Peyer's patch (tissue), 4 donors: Measurements from ENCODE around the gene HDAC4. TPM values are rescaled to one million over a fixed set of nuclear protein-coding genes. Genes with fewer than 3 reads are reported as not detected.

Experiments used
- DNase-seq, 3 donors: peaks; one replicate each; pipeline ENCODE4 v3.0.0-alpha.2; 2017 to 2019
- H3K27ac ChIP-seq, 4 donors: fragments of 200-600 bp; sonication (generic); one replicate each; pipeline ENCODE4 v1.5.1; 2016 to 2019
- H3K27me3 ChIP-seq, 2 donors: fragments of 200-600 bp; sonication (generic); one replicate each; pipeline ENCODE4 v1.5.1; 2019
- H3K36me3 ChIP-seq, 3 donors: fragments of 200-600 bp; sonication (generic); one replicate each; pipeline ENCODE4 v1.5.1; 2016 to 2019
- H3K4me1 ChIP-seq, 4 donors: fragments of 200-600 bp; sonication (generic); one replicate each; pipeline ENCODE4 v1.5.1; 2016 to 2019
- H3K4me3 ChIP-seq, 4 donors: fragments of 200-600 bp; sonication (generic); 1 replicate in 3 of 4; 2 replicates in 1 of 4; pipeline ENCODE4 v1.5.1; 2016 to 2019; ENCODE audit warnings: mild to moderate bottlenecking in 1 of 4
- H3K9me3 ChIP-seq, 4 donors: fragments of 200-600 bp; sonication (generic); one replicate each; pipeline ENCODE4 v1.5.1; 2016 to 2019; ENCODE audit warnings: mild to moderate bottlenecking in 1 of 4
- CTCF ChIP-seq, 6 experiments: fragments of 450-650 bp in 4 of 6; fragments of 200-600 bp in 2 of 6; sonication (generic) in 1 of 6; IDR thresholded peaks; one replicate each; pipeline ENCODE4 v1.5.1; 2017 to 2019; ENCODE audit warnings: antibody characterized with exemption in 6 of 6, mild to moderate bottlenecking in 3 of 6, moderate library complexity in 1 of 6
- POLR2A ChIP-seq, 2 donors: fragments of 450-650 bp; IDR thresholded peaks; one replicate each; pipeline ENCODE4 v1.5.1; 2017; ENCODE audit warnings: antibody characterized with exemption in 2 of 2, mild to moderate bottlenecking in 2 of 2, moderate library complexity in 2 of 2
- total RNA-seq, 4 donors: library from RNA; depleted of rRNA; stranded (reverse); fragments of >200 nt; gene quantifications; one replicate each; pipeline ENCODE4 v1.1.0, GENCODE V29; 2016

The HDAC4 gene
- total RNA-seq, 4 donors from 2014 or later: 28.9 to 198 (median 102) TPM

- DNase-seq: peak in 1 of 3 donors; percentile 40
- no peak overlapping the region for H3K27ac ChIP-seq
- H3K4me3 ChIP-seq: no peak overlapping the region
- H3K36me3 ChIP-seq: no peaks in the 10 kb centered on the region
- peaks cover 0 to 48% (median 4%) of the 10 kb centered on the region in 4 donors for H3K4me1 ChIP-seq
- no peaks in the 10 kb centered on the region for H3K27me3 ChIP-seq
- TF ChIP-seq CTCF (IDR thresholded peaks at IDR 0.05) (no peak), POLR2A (IDR thresholded peaks at IDR 0.05) (no peak)
- H3K9me3 ChIP-seq: no peaks in the 10 kb centered on the region
These were observed 156.2 kb downstream of the HDAC4 start for GRCh38 chr2:239244625-239245024.

GRCh38 chr2:239241431-239241960 is 159.3 kb downstream of the HDAC4 start:
- Histone ChIP-seq H3K36me3 (no peaks in the 10 kb centered on the region), H3K9me3 (no peaks in the 10 kb centered on the region), H3K4me3 (no peak overlapping the region), H3K27ac (peak overlapping the region in 1 of 4 donors; percentile 77), H3K27me3 (no peaks in the 10 kb centered on the region), H3K4me1 (peaks cover 0 to 32% (median 2%) of the 10 kb centered on the region in 4 donors)
- TF ChIP-seq CTCF (IDR thresholded peaks at IDR 0.05): no peak
- no peak for TF ChIP-seq POLR2A (IDR thresholded peaks at IDR 0.05)
- no peak for DNase-seq

- DNase-seq: peak in 1 of 3 donors; percentile 61
- TF ChIP-seq CTCF (IDR thresholded peaks at IDR 0.05): no peak
- no peak for TF ChIP-seq POLR2A (IDR thresholded peaks at IDR 0.05)
- Histone ChIP-seq H3K9me3 (no peaks in the 10 kb centered on the region), H3K27me3 (no peaks in the 10 kb centered on the region), H3K4me1 (peaks cover 0 to 22% (median 2%) of the 10 kb centered on the region in 4 donors), H3K36me3 (no peaks in the 10 kb centered on the region), H3K27ac (peak overlapping the region in 2 of 4 donors; percentile 50 to 77), H3K4me3 (peak overlapping the region in 1 of 4 donors; percentile 4)
These were observed 160.4 kb downstream of the HDAC4 start for GRCh38 chr2:239240414-239240881.

- peak overlapping the region in 3 of 4 donors; percentile 38 to 77 (median 50) for H3K27ac ChIP-seq
- TF ChIP-seq POLR2A (IDR thresholded peaks at IDR 0.05): no peak
- no peak for TF ChIP-seq CTCF (IDR thresholded peaks at IDR 0.05)
- H3K9me3 ChIP-seq: no peaks in the 10 kb centered on the region
- peaks cover 0 to 22% (median 2%) of the 10 kb centered on the region in 4 donors for H3K4me1 ChIP-seq
- DNase-seq: peak in 1 of 3 donors; percentile 46
- H3K27me3 ChIP-seq: no peaks in the 10 kb centered on the region
- H3K36me3 ChIP-seq: no peaks in the 10 kb centered on the region
- H3K4me3 ChIP-seq: peak overlapping the region in 1 of 4 donors; percentile 4
These were observed 161.0 kb downstream of the HDAC4 start for GRCh38 chr2:239239607-239240413.

GRCh38 chr2:239238839-239239606 is 161.8 kb downstream of the HDAC4 start:
- Histone ChIP-seq H3K9me3 (no peaks in the 10 kb centered on the region), H3K27me3 (no peaks in the 10 kb centered on the region), H3K4me1 (peaks cover 0 to 22% (median 2%) of the 10 kb centered on the region in 4 donors), H3K27ac (peak overlapping the region in 2 of 4 donors; percentile 50 to 77), H3K36me3 (no peaks in the 10 kb centered on the region), H3K4me3 (no peak overlapping the region)
- no peak for TF ChIP-seq CTCF (IDR thresholded peaks at IDR 0.05)
- TF ChIP-seq POLR2A (IDR thresholded peaks at IDR 0.05): no peak
- peak in 1 of 3 donors; percentile 27 for DNase-seq
